Measurements from ENCODE around the gene CD8A. TPM values are rescaled to one million over a fixed set of nuclear protein-coding genes. Genes with fewer than 3 reads are reported as not detected.

The CD8A gene
- total RNA-seq, 4 donors from 2014 or later: 0.42 to 3.9 (median 1.8) TPM; not detected in 1

- Histone ChIP-seq H3K27me3 (no peaks in the 10 kb centered on the region), H3K27ac (no peak overlapping the region), H3K4me1 (peaks cover 0 to 5% (median 0%) of the 10 kb centered on the region in 3 donors), H3K9me3 (no peaks in the 10 kb centered on the region), H3K4me3 (no peak overlapping the region), H3K36me3 (no peaks in the 10 kb centered on the region)
- 79 to 96% methylated on average over 5 to 7 of the region's 7 CpGs for WGBS, 2 donors (ENCODE audit: low coverage in 1 of 2)
- ATAC-seq: no peak
- no peak for TF ChIP-seq CTCF (IDR thresholded peaks at IDR 0.05)
- no peak for TF ChIP-seq POLR2AphosphoS5 (IDR thresholded peaks at IDR 0.05)
- no peak for TF ChIP-seq POLR2A (IDR thresholded peaks at IDR 0.05)
- TF ChIP-seq EP300 (IDR thresholded peaks at IDR 0.05): no peak
Measured at GRCh38 chr2:86832334-86833096, 41.8 kb upstream of the CD8A start.

- Histone ChIP-seq H3K27ac (no peak overlapping the region), H3K9me3 (no peaks in the 10 kb centered on the region), H3K4me1 (no peaks in the 10 kb centered on the region), H3K36me3 (no peaks in the 10 kb centered on the region), H3K27me3 (no peaks in the 10 kb centered on the region), H3K4me3 (no peak overlapping the region)
- WGBS, 2 donors (ENCODE audit: low coverage in 1 of 2): 43 to 82% methylated on average over 2 of the region's 2 CpGs
- ATAC-seq: no peak
- no peak for TF ChIP-seq POLR2A (IDR thresholded peaks at IDR 0.05)
- TF ChIP-seq EP300 (IDR thresholded peaks at IDR 0.05): no peak
- TF ChIP-seq POLR2AphosphoS5 (IDR thresholded peaks at IDR 0.05): no peak
Measured at GRCh38 chr2:86831537-86831936, 40.8 kb upstream of the CD8A start.

GRCh38 chr2:86826951-86827350 is 36.2 kb upstream of the CD8A start:
- WGBS, 2 donors (ENCODE audit: low coverage in 1 of 2): 79% methylated on average over 4 of the region's 4 CpGs; no CpG with 5 or more reads in 1 of the 2 donors
- TF ChIP-seq CTCF (IDR thresholded peaks at IDR 0.05) (no peak), EP300 (IDR thresholded peaks at IDR 0.05) (no peak), POLR2A (IDR thresholded peaks at IDR 0.05) (no peak), POLR2AphosphoS5 (IDR thresholded peaks at IDR 0.05) (no peak)
- no peak overlapping the region for H3K4me3 ChIP-seq
- no peaks in the 10 kb centered on the region for H3K36me3 ChIP-seq
- H3K9me3 ChIP-seq: peaks cover 0 to 17% (median 0%) of the 10 kb centered on the region in 3 donors
- peaks cover 20% of the 10 kb centered on the region for H3K27me3 ChIP-seq
- no peak for ATAC-seq
- no peak overlapping the region for H3K27ac ChIP-seq
- no peaks in the 10 kb centered on the region for H3K4me1 ChIP-seq

- Histone ChIP-seq H3K4me1 (no peaks in the 10 kb centered on the region), H3K36me3 (no peaks in the 10 kb centered on the region), H3K27me3 (peaks cover 20% of the 10 kb centered on the region), H3K27ac (no peak overlapping the region), H3K4me3 (no peak overlapping the region), H3K9me3 (peaks cover 0 to 23% (median 0%) of the 10 kb centered on the region in 3 donors)
- TF ChIP-seq EP300 (IDR thresholded peaks at IDR 0.05): no peak
- no peak for ATAC-seq
- WGBS, 2 donors (ENCODE audit: low coverage in 1 of 2): 69% methylated on average over 8 of the region's 16 CpGs; no CpG with 5 or more reads in 1 of the 2 donors
Measured at GRCh38 chr2:86825693-86826381, 35.1 kb upstream of the CD8A start.

GRCh38 chr2:86825036-86825692 is 34.5 kb upstream of the CD8A start:
- H3K27me3 ChIP-seq: peaks cover 20% of the 10 kb centered on the region
- H3K36me3 ChIP-seq: no peaks in the 10 kb centered on the region
- TF ChIP-seq EP300 (IDR thresholded peaks at IDR 0.05): no peak
- no peak for TF ChIP-seq POLR2A (IDR thresholded peaks at IDR 0.05)
- TF ChIP-seq CTCF (IDR thresholded peaks at IDR 0.05): no peak
- TF ChIP-seq POLR2AphosphoS5 (IDR thresholded peaks at IDR 0.05): no peak
- H3K9me3 ChIP-seq: peaks cover 0 to 23% (median 0%) of the 10 kb centered on the region in 3 donors
- 50% methylated on average over 1 of the region's 11 CpGs; no CpG with 5 or more reads in 1 of the 2 donors for WGBS, 2 donors (ENCODE audit: low coverage in 1 of 2)
- H3K4me1 ChIP-seq: no peaks in the 10 kb centered on the region
- no peak for ATAC-seq
- no peak overlapping the region for H3K4me3 ChIP-seq
- no peak overlapping the region for H3K27ac ChIP-seq
